GM13976 (cell line): ENCODE results near the gene MRPL14.
"Not testable (repeated sequence)": the region's sequence is repeated elsewhere in the genome, so short reads cannot be mapped to it uniquely, and the experiment has no call there.

ENCODE experiments used
- DNase-seq: peaks from one replicate; pipeline ENCODE4 v3.0.0; 2012; ENCODE audit warnings: low spot score
- CTCF ChIP-seq: IDR thresholded peaks from 2 replicates; pipeline ENCODE4 v1.5.1; 2012; ENCODE audit warnings: borderline replicate concordance, mild to moderate bottlenecking; ENCODE audit not compliant: insufficient read depth; ENCODE audit errors: extremely low read depth, missing control alignments, control extremely low read depth
- in situ Hi-C: fragments of 300-500 bp; cut with MboI; formaldehyde crosslinking; loops from one replicate; pipeline ENCODE4 v1.12.0; 2022; ENCODE audit warnings: low sequenced_read_pairs, mixed read lengths, inconsistent platforms; ENCODE audit not compliant: unreplicated experiment

MRPL14 gene

DNA sequence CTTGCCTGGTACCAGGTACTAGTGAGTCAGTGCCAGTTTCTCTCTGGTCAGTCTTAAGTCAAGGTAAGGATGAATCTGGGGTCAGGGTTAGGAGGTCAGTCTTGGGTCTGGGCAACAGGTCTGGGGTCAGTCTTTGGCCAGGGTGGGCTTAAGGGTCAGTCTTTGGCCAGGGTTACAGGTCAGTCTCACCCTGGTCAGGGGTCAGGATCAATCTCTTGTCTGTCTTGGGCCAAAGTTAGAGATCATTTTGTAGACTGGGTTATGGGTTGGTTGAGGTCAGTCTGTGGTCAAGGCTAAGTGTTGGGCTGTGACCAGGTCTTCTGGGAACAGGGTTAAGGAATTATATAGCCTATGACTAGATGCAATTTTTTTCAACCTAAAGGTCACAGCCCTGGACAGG, 18.6 kb upstream of the MRPL14 start:
- no peak for DNase-seq
- no peak for TF ChIP-seq CTCF
- in situ Hi-C loops, result no loop called here

DNA sequence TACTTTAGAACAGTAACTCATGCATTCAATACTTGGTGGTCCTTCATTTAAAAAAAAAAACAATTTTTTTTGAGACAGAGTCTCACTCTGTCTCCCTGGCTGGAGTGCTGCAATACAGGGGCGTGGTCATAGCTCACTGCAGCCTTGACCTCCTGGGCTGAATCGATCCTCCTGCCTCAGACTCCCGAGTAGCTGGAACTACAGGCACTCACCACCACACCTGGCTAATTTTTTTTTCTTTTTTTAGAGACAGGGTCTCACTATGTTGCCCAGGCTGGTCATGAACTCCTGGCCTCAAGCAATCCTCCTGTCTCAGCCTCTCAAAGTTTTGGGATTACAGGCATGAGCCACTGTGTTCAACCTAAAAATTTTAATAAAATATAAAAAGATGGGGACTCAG, 17.3 kb upstream of the MRPL14 start:
- in situ Hi-C loops, DNase-seq: not testable (repeated sequence)

DNA sequence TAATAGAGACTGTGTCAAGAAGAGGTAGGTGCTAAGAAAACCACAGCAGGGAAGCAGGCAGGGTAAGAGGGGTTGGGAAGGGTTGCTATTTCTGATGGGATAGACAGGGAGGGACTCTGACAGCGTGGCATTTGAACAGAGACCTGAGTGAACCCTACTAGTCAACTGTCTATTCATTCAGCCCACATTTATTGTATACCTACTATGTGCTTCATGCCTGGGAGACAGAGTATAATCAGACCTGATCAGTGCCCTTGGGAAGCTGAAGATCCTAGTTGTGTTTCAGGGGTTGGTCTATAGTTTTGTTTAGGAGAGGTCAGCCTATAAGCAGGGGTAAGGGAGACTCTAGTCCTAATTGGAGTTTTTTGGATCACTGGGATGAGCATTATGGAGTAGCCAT, 16.5 kb upstream of the MRPL14 start:
- DNase-seq, result no peak
- in situ Hi-C loops, result no loop called here
- TF ChIP-seq CTCF, result no peak

DNA sequence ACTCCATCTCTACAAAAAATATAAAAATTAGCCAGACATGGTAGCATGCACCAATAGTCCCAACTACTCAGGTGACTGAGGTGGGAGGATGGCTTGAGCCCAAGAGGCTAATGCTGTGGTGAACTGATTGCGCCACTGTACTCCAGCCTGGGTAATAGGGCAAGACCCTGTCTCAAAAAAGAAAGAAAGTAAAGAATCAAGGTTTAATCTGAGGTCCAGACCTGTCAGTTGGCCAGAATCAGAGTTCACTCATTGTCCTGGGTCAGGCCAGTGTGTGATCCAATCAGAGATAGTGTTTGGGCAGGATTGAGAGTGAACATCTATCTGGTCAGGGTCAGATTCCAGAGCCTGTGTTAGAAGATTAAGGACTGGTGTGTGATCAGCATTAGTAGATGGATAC, 15.6 kb upstream of the MRPL14 start:
- TF ChIP-seq CTCF, result no peak
- in situ Hi-C loops, result no loop called here
- DNase-seq, result no peak

- in situ Hi-C loops, result no loop called here
- no peak for TF ChIP-seq CTCF
- no peak for DNase-seq
Observed at GRCh38 chr6:44139351-44139743, 12.1 kb upstream of the MRPL14 start.

DNA sequence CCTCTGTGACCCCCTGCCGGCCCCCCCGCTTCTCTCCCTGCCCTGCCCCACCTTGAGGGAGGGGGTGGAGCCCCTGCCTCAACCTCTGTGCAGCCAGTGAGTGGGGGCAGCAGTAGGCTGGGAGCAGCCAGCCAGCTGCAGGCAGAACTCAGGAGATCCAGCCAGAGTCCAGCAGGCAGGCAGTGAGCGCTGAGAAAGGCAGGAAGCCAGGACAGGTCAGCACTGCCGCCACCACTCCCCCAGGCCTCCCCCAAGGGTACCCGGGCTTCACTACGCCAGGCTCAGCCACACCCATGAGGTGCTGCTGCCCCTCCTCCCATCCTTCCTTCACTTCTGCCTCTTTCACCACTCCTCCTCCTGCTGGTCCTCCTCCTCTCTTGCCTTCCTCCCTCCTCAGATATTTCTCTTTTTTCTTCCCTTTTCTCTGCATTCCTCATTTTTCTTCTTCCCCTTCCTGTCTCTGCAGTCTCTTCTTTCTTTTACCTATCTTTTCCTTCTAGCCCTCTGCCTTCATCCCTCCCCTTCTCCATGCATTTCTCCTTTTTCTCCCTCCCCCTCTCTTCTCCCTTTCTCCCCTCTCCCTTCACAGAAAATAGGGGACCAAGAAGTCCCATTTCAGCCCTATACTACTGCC, 11.6 kb upstream of the MRPL14 start:
- in situ Hi-C loops, result no loop called here
- TF ChIP-seq CTCF, result no peak
- no peak for DNase-seq

- in situ Hi-C loops, result no loop called here
- DNase-seq, result no peak
- TF ChIP-seq CTCF, result no peak
Observed at GRCh38 chr6:44135875-44136274, 8.6 kb upstream of the MRPL14 start.
